T-helper 22 cell (primary cell): ENCODE results near the gene RASA2.

Experiments
- DNase-seq: peaks from one replicate; pipeline ENCODE4 v3.0.0-alpha.2; 2020; ENCODE audit warnings: low read depth

RASA2 gene

DNA sequence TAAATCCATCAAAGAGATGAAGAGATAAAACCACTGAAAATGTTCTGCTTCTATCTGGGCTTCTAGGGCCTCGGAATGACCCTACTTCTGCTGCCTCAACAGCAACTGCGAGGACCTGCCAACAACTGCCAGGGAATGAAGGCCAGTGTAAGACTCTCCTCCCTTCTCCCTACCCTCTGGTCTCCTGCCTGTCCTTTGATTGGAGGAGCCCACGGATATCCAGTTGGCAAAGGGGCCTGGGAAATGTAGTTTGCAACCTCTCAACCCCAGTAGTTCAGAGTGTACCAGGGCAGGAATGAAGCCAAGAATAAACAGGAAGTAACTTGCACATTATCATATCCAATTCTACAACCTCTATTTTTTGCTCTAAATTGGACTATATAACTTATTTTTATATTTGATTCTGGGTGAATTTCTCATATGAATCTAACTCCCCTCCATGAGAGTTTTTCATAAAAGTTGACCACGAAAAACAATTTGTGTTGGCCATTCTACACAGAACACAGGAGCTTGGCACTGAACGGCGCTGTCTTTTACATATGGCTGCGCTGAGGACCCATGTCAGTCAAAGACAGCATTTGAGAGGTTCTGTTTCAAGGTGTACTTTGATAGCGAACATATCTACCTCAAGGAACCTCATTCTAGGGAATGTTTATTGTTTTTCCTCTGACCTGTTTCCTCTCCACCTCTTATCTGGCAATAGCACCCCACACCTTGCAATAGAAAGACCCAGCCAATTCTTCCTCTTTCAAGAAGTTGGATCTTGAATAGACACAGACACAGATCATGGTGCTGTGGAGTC lies 160.1 kb downstream of the RASA2 start:
- DNase-seq, result no peak

DNA sequence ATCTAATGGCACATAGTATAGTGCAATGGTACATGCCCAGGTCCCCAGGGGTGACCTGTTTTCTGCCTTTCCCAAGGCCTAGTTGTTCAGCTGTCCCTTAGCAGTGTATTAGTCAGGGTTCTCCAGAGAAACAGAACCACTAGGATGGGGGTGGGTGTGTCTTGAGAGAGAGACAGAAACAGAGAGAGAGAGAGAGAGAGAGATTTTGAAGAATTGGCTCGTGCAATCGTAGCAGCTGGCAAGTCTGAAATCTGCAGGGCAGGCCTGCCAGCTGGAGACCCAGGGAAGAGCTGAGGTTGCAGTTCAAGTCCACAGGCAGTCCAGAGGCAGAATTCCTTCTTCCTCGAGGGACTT lies 160.7 kb downstream of the RASA2 start:
- no peak for DNase-seq

DNA sequence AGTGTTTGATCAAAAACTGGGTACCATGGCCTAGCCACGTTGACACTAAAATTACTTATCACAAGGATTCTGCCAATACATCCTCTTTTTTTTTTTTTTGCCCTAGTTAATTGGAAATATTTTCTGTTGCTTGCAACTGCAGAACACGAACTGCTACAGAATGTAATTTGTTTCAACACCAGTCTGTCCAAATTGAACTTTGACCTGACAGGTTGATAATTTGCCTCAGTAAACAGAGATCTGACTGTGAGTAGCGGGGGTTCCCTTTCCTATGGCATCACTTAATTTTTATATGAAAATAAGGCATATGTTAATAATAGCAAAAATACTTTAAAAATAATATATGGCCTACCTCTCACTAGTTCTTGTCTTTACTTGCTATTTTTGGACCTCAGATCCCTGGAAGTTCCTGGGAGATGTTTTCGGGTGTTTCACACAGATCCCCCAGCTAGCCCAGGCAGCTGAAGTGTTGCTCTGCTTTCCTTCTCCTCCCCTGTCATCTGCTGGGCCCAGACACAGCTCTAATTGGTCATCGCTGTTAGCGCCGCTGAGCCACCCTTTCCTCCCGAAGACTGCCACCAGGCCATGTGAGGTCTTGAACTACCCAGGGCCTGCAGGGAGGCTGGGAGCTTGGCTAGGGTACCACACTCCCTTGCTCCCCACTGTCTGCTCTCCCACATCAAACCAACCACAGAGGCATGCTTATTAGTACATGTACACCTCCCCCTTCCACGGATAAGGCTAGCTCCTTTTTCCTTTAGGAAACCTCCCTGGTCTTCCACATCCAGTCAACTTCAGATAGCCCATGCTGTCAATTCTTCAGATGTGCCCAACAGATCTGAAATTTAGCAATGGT lies 161.5 kb downstream of the RASA2 start:
- no peak for DNase-seq

DNA sequence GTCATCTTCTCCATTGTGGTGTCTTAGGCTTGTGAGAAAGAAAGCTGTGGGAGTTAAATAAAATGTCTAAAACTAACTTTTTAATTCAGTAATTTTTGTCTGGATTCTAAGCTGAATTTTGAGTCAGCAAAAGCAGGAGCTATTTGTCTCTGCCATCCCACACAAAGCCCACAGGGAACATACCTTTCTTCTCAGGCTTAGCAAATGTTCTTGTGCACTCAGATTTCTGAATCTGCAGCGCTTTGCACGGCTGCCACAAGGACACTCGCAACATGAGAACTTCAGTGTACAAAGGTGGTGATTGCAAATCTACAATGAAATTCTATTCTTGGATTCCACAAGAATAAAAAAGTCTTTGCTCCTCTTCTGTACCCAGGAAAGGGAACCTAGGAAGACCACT lies 163.0 kb downstream of the RASA2 start:
- DNase-seq, result no peak

- DNase-seq, result no peak
Measured at GRCh38 chr3:141650783-141651182, 164.0 kb downstream of the RASA2 start.

DNA sequence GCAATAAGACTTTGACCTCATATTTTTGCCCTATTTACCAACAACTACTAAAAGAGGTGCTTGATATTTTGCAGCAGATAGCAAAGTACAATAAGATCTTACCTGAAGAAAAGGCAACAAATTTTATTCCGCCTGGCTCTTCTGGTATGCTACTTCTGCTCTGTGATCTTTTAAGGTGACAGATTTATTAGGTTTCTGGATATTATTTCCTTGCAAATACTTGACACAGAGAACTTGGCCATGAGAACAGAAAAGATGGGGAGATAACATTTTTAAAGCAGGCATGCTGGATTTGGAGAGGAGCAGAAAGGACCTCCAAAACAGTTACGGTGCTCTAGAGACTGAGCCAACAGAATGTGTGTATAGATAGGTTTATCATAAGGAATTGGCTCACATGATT lies 164.6 kb downstream of the RASA2 start:
- no peak for DNase-seq

- DNase-seq, result no peak
Measured at GRCh38 chr3:141652349-141652748, 165.5 kb downstream of the RASA2 start.

GRCh38 chr3:141653847-141654246 lies 167.0 kb downstream of the RASA2 start:
- DNase-seq, result no peak

- no peak for DNase-seq
Measured at GRCh38 chr3:141655801-141656200, 169.0 kb downstream of the RASA2 start.

GRCh38 chr3:141656771-141657170 lies 169.9 kb downstream of the RASA2 start:
- DNase-seq, result no peak

- no peak for DNase-seq
Measured at GRCh38 chr3:141657516-141657915, 170.7 kb downstream of the RASA2 start.

- DNase-seq, result no peak
Measured at GRCh38 chr3:141659821-141660613, 173.2 kb downstream of the RASA2 start.

DNA sequence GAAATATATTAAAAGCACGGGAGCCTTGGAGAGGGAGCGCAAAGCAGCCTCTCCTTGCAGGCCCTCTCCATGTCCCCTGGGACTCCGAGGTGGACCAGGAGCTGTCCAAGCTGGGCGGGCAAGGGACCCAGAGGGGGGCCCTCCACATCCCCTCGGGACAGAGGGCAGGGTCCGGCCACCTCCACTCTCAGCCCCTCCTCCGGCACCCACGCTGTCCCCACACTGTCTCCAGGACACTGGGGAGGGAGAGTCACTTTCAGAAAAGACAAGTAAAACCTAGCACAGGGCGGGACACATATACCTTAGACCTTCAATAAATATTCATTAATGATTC lies 173.8 kb downstream of the RASA2 start:
- DNase-seq, result no peak

DNA sequence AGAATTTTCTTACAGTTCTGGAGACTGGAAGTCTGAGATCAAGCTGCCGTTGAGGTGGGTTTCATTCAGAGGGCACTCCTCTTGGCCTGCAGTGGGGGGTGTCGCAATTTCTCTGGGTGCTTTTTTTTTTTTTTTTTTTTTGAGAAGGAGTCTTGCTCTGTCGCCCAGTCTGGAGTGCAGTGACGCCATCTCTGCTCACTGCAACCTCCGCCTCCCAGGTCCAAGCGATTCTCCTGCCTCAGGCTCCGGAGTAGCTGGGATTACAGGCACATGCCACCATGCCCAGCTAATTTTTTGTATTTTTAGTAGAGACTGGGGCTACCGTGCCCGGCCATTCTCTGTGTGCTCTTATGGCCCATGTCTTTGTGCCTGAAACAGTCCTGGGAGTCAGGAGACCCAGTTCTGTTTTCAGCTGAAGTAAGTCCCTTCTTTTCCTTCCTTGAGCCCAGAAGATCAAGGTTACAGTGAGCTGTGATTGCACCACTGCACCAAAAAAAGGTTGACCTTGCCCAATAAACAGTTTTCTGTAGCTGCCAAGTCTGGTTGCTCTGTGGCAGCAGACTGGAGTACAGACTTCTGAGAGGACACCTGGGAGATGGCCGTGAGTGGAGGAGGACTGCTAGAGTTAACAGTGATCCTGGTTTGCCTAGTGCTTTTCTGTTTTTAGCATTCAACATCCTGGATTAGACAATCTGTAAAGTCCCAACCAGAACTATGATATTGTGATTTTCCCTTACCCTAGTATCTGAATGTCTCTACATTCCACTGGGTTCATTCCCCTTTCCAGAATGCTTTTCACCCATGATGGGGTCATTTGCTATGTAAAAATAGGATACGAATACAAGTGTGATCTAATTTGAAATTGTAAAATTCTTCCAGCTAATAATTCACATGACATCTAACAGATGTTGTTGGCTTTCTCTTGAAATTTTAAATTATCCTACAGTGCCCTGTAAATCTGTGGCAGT lies 174.7 kb downstream of the RASA2 start:
- no peak for DNase-seq

GRCh38 chr3:141663993-141664392 lies 177.2 kb downstream of the RASA2 start:
- no peak for DNase-seq
